GM21367 (cell line): Measurements from ENCODE around the gene CTRL.
"Not testable (repeated sequence)": the region's sequence is repeated elsewhere in the genome, so short reads cannot be mapped to it uniquely, and the experiment has no call there.

Experiments
- ATAC-seq: cut with Tn5 transposase; IDR thresholded peaks from one replicate; pipeline ENCODE4 v1.9.1; 2021; ENCODE audit not compliant: unreplicated experiment

Gene CTRL

DNA sequence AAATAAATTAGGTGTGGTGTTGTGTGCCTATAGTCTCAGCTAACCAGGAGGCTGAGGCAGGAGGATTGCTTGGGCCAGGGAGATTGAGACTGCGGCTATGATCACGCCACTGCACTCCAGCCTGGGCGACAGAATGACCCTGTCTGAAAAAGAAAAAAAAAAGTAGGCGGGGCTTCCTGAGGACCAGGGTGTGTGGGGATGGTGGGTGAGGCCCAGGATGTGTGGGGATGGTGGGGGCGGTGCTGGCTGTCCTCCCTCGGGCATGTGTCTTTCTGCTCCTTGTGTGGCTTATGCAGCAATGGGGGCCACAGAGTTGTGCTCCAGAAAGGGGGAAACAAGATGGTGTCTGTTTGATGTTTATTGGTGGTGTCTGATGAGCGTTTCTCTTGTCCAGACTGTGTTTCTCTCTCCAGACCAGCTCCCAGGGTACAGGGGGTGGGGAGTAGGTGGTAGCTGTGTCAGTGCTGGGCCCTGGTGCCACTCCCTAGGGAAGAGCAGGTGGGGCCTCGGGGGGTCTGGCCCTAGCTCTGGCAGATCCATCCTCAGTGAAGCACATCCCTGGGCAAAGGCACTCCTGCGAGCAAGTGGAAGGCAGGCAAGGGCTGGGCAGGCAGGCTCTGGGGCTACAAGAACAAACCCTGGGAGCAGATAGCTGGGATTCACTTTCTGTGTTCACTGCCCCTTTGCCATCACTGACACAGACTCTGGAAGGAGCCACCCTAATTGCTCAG, 10.0 kb upstream of the CTRL start:
- ATAC-seq: no peak

DNA sequence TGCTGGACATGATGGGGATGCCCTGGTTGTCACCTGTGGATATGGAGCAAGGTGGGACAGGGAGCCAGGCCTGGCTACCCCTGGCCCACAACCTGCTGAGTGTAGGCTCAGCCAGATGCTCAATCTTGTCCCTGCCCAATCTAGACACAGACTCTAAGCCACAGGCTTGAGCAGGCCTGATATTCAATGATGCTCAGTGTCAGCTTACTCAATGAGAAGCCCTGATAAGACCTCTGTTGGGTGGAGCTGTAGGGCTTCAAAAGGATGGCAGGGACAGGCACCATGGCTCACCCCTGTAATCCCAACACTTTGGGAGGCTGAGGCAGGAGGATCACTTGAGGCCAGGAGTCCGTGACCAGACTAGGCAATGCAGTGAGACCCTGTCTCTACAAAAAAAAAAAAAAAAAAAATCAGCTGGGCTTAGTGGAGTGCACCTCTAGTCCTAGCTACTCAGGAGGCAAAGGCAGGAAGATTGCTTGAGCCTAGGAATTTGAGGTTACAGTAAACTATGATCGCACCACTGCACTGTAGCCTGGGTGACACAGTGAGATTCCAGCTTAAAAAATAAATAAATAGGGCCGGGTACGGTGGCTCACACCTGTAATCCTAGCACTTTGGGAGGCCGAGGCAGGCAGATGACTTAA, 8.9 kb upstream of the CTRL start:
- ATAC-seq: no peak

DNA sequence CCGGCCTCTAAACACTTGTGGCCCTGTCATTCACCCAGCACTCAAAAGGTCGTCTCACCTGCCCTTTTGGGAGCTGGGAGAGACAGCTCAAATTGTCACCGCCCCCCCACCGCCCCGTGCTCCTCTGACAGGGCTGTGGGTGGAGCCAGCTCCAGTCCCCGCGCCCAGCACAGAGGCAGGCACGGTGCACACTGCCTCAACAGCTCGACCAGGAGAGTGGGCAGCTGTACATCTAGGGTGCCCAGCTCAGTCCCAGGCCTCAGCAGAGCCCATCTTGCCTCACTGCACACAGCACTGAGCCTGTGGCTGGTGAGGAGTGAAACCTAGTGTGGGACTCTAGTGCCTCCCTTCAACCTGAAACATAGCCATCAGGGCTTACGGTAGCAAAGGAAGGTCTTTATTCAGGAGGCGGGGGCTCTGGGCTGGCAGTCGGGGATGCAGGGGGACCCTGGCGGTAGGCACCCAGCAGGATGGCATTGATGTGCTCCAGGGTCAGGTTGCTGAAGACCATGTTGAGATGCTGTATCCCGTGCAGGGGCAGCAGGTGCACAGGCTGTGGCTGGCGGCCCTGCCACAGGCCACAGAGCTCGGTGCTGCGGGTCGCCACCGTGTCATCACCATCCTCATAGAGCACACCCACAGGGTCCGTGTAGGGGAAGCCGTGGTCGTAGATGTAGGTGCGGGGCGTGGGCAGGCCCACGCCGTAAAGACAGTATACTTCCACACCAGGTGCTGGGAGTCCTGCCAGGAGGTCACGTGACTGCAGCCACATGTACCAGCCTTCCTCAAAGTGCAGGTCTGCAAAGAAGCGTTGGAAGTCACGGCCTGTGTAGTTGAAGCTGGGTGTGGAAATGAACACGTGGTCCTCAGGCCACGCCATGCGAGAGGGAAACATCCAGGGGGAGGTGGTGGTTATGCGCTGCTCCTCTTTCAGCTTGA, 8.1 kb upstream of the CTRL start:
- ATAC-seq: no peak

DNA sequence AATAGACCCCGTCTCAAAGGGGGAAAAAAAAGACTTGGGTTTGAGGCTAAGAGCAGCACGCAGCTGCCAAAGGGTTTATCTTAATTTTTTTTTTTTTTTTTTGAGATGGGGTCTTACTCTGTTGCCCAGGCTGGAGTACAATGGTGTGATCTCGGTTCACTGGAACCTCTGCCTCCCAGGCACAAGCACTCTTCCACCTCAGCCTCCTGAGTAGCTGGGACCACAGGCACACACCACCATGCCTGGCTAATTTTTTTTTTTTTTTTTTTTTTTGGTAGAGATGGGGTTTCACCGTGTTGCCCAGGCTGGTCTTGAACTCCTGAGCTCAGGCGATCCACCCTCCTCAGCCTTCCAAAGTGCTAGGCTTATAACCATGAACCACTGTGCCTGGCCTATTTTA, 6.1 kb upstream of the CTRL start:
- not testable (repeated sequence) for ATAC-seq

DNA sequence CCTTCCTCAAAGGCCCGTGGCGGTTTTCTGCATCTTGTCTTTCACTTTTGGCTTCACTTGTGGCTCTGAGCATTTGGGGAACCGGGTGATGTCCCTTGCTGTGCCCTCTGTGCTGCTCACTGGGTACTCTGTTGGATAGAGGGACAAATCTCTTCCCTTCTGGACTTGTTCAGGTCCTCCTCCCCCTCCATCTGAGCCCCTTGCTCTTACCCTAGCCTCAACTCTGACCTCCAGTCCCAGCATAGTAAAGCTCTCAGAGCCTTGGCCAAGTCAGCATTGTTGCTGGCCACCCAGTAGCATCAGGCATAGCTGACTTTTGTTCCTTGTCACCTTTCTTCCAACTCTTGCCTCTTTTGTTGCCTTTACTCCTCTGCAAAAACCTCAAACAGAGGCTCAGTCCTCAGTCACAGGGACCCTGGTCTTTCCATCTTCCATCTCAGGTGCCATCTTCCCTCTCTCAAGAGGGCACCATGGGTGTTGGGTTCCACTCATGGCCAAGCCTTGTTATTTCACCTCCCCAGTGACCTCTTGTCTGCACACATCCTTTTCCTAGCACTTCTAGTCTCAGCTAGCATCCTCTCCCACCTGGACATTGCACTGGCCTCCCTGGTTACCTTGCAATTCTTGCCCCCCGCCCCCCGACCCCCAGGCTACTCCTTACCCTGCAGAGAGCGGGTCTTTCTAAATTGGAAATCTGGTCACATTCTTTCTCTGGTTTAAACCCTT, 5.4 kb upstream of the CTRL start:
- ATAC-seq: peak; percentile 37

DNA sequence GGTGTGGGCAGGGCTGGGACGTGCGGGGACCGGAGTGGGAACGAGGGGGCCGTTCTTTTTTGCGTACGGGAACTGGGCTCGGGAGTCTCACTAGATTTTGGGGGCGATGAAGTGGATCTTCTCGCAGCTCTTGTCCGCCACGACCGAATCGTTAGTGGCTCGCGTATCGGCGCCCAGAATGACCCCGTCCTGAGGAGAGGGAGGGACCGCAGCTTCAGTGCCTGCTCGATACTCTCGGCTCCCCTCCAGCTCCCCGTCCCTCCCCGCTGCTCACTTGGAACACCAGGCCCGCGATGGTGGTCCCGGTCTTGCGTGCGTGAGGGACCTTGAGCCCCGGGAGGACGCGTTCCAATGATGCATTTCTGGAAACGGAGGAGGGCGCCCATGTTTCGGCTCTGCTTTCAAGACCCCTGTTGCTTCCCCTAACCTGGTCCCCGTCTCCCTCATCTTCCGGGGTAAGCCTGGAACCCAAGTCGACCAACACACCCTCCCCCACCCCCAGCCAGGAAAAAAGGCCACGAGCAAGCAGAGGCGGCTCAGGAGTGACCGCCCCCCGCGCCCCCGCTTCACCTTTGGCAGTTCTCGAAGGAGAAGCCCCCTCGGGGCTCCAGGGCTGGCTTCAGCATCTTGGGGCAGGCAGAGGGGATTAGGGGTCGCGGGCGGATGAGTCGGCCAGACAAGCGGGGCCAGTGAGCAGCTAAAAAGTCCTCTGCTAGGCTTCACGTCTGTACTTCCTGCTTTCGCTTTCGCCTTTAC, 4.6 kb upstream of the CTRL start, which contains the start of gene PSMB10:
PSMB10 (minus strand) TSS at position 727 of the 756 bp plus-strand sequence; CDS start at position 626, 101 bp downstream.
- peak; percentile 4 for ATAC-seq

DNA sequence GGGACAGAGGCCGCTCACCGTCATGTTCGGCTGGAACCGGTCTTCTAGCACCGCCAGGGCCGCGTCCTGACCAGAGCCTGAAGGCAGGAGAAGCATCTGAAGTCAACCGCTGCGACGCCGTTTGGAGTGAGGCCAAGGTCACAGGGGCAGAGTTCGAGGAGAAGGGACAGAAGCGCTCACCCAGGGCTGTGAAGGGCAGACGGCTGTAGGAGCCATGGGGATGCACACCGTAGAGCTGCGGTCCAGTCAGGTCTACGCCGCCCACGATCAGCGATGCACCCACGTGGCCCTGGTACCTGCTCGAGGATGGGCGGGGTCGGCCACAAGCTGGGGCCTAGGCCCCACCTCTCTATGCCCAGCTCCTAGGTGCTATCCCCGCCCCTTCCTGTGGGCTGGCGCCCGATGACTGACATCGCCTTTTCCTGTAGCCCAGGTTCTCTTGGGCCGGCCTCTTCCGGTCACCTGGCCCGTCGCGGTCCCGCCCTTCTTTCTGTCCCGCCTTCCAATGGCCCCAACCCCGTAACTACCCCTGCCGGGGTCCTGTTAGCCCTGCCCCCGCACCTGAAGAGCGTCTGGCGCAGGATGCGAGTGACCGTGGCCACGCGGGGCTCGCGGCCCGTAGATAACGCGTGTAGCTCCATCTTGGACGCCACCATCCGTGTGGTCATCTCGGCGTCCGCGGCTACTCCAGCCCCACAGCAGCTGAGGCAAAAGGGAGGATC, 3.9 kb upstream of the CTRL start:
- peak; percentile 81 for ATAC-seq

DNA sequence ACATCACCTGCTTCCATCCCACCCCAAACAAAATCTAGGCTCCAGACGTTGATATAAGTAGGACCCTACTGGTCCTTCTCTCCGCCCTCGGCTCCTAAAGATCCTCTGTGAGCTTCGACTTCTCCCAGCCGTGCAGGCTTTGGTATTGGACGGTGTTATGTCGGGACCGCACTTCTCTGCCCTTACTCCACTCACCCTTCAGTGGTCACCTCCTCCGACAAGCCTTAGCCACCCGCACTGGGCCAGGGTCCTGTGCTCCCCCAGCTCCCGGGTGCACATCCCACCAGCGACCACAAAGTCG, 3.4 kb upstream of the CTRL start:
- no peak for ATAC-seq

DNA sequence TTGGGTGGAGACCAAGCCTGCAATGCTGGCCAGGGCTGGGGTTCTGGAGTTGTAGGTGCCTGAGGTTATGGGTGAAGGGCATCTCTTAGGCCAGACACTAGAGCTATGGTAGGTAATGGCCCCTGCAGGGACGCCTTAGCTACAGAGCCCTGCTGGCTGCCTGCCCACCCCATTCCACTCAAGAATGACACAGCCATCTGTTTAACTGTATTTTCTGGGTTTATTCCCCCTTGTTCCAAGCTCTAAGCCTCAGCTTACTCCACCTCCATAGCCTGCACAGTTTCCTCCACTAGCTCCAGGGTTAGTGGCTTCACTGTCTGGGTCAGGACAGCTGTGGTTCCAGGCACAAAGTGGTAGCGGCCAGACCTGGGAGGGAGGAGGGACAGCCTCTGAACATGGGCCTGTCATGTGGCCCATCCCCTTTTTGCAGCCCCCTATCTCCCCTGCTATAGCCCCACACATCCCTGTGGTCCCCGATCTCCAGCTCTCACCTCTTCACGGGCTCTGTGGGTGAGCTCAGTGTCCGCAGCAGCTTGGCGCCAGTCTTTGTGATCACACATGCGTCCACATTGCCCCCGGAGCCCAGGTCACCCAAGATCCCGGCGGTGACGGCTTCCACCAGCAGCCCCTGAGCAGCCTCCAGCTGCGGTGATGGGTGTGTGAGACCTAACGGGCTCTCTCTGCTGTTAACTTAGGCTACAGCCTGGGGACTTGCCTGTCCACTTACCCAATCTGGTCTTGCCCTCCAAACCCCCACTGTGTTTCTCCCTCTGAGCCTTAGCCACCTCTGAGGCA, 2.8 kb upstream of the CTRL start:
- ATAC-seq: no peak

DNA sequence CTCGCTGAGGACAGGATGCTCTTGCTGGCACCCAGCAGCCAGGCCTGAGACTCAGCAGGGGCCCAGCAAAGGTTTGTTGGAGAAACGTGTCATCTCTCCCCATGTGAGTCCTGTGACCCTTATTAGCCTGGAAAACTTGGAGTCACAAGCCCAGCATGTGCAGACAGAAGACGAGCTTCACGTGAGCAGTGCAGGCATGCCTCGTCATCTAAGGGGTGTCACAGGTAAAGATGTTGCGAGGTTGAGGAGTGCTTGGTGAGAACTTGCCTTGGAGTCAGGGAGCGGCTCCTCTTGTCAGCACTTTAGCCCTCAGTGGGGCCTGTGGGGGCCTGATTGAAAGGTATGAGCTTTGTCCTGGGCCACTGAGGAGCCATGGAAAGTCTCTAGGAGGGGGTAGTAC, 2.1 kb upstream of the CTRL start:
- ATAC-seq: no peak

DNA sequence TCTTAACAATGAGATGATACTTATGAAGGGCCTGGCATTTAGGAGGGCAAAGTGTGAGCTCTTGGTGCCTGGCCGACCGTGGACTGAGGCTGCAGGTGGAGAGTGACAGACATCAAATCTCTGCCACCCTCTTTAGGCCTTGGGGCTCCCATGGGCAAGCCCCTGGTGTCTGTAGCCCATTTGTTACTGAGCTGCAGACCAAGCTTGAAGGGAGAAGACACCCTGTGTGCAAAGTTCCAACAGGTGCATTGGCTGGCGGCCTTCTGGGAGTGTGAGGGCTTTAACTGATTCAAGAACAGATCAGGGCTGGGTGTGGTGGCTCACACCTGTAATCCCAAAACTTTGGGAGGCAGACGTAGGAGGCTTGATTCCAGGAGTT, 789 bp upstream of the CTRL start:
- no peak for ATAC-seq

DNA sequence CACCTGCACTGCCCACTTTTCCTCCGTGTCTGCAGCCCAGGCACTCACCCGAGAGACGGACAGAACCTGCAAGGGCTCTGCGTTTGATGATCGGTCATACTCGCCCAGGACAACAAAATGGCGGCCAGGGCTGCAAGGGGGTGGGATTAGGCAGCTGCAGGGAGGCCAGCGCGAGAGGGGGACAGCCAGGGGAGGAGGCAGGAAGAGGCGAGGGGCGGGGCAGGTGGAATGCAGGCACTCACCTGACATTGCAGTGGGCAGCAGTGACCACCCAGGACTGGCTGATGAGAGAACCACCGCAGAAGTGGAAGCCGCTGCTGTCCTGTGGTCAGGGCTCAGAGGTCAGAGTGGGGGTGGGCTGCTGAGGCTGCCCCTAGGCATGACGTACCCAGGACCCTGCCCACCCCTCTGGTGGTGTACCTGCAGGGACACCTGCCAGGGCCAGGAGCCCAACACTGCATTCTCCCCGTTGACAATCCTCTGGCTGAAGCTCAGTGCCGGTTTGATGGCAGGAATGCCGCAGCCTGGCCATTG, 917 bp downstream of the CTRL start:
- no peak for ATAC-seq

DNA sequence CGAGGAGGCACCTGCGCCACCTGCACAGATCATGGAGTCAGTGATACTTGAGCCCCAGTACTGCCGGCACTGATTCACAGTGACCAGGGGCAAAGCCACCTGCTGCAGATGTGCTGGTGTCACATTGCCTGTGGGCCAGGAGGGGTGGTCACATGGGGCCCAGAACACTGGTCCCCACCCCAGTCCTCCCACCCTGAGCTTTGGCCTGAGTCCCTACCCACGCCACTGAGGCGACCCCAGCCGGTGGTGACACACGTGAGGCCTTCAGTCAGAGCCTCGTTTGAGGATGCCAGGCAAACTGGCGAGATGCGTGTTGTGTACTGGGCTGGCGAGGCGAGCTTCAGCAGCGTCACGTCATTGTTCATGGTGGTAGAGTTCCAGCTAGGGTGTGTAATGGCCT, 1.5 kb downstream of the CTRL start:
- no peak for ATAC-seq

DNA sequence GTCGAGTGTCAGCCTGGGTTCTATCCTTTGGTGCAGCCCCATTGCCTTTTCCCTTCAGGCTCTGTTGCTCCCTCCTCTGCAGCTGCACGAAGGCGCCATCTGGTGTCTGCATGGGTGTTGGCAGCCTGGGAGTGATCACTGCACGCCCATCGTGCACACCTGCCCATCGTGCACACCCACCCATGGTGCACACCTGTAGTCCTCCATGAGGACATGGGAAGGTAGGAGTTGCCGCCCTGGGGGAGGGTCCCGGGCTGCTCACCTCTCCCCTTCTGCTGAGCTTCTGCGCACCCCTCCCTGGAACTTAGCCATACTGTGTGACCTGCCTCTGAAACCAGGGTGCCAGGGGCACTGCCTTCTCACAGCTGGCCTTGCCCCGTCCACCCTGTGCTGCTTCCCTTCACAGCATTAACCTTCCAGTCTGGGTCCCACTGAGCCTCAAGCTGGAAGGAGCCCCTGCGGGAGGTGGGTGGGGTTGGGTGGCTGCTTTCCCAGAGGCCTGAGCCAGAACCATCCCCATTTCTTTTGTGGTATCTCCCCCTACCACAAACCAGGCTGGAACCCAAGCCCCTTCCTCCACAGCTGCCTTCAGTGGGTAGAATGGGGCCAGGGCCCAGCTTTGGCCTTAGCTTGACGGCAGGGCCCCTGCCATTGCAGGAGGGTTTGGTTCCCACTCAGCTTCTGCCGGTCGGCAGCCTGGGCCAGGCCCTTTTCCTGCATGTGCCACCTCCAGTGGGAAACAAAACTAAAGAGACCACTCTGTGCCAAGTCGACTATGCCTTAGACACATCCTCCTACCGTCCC, 2.9 kb downstream of the CTRL start:
- no peak for ATAC-seq

DNA sequence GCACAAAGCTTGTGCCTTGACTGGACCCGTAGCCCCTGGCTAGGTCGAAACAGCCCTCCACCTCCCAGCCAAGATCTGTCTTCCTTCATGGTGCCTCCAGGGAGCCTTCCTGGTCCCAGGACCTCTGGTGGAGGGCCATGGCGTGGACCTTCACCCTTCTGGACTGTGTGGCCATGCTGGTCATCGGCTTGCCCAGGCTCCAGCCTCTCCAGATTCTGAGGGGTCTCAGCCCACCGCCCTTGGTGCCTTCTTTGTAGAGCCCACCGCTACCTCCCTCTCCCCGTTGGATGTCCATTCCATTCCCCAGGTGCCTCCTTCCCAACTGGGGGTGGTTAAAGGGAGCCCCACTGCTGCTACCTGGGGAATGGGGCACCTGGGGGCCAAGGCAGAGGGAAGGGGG, 3.5 kb downstream of the CTRL start:
- no peak for ATAC-seq

DNA sequence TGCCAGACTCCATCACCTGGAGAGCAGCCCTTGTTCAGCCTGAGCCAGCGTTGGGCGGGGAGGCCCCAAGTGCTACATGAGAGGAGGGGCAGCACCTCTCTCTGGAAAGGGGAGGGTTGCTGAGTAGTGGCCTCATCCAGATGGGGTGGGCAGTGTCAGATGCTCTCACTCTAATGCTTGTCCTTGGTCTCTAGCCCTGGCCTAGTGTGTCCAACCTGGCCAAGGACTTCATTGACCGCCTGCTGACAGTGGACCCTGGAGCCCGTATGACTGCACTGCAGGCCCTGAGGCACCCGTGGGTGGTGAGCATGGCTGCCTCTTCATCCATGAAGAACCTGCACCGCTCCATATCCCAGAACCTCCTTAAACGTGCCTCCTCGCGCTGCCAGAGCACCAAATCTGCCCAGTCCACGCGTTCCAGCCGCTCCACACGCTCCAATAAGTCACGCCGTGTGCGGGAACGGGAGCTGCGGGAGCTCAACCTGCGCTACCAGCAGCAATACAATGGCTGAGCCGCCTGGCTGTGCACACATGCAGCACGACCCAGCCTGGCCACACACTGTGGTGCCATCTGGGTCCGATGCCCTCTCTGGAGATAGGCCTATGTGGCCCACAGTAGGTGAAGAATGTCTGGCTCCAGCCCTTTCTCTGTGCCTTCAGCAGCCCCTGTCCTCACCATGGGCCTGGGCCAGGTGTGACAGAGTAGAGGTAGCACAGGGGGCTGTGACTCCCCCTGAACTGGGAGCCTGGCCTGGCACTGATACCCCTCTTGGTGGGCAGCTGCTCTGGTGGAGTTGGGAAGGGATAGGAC, 4.3 kb downstream of the CTRL start:
- no peak for ATAC-seq

DNA sequence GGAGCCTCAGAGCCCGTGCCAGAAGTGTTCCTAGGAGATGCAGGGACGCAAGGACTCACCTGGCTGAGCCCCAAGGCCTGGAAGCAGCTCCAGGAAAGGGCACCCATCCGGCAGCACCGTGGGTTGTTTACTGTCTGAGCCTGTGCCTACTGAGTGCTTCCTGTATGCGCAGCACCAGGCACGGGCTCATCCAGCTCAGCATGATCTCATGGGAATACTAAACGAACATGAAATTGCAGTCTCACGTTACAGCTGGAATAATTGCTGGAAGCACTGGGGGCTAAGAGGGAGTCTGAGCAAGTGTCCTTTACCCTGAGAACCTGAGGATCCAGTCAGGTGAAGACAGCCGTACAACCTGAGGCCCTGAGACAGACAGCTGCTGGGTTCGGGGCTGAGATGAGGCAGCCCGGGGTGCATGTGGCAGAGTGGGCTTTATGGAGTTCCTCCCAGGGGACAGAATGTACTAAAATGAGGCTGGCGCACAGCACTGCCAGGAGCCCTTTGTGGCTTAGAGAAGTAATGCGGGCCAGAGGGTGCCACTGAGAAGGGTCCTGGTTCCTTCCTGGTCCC, 5.4 kb downstream of the CTRL start:
- no peak for ATAC-seq
